HG03095 (cell line): ENCODE results near the gene DNASE2.
A peak's percentile ranks its signal among the peaks of the same experiment; 100 is the strongest.
"Not testable (repeated sequence)": the region's sequence is repeated elsewhere in the genome, so short reads cannot be mapped to it uniquely, and the experiment has no call there.

ENCODE experiments used
- ATAC-seq: cut with Tn5 transposase; IDR thresholded peaks from one replicate; pipeline ENCODE4 v1.9.1; 2021; ENCODE audit warnings: moderate library complexity; ENCODE audit not compliant: unreplicated experiment

The DNASE2 gene, protein sequence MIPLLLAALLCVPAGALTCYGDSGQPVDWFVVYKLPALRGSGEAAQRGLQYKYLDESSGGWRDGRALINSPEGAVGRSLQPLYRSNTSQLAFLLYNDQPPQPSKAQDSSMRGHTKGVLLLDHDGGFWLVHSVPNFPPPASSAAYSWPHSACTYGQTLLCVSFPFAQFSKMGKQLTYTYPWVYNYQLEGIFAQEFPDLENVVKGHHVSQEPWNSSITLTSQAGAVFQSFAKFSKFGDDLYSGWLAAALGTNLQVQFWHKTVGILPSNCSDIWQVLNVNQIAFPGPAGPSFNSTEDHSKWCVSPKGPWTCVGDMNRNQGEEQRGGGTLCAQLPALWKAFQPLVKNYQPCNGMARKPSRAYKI

GRCh38 chr19:12881172-12881808, at the start of gene DNASE2:
Gene DNASE2, minus strand, starts transcription at chr19:12881449. Its CDS starts 74 bp downstream, at chr19:12881375.
- peak; percentile 78 for ATAC-seq

GRCh38 chr19:12930002-12930645, 48.9 kb upstream of the DNASE2 start:
- ATAC-seq: no peak

GRCh38 chr19:12924621-12925310, 43.5 kb upstream of the DNASE2 start:
- no peak for ATAC-seq

- no peak for ATAC-seq
Measured at GRCh38 chr19:12922959-12923358, 41.7 kb upstream of the DNASE2 start.

- ATAC-seq: no peak
Measured at GRCh38 chr19:12921047-12921446, 39.8 kb upstream of the DNASE2 start.

GRCh38 chr19:12918253-12918652, 37.0 kb upstream of the DNASE2 start:
- no peak for ATAC-seq

DNA sequence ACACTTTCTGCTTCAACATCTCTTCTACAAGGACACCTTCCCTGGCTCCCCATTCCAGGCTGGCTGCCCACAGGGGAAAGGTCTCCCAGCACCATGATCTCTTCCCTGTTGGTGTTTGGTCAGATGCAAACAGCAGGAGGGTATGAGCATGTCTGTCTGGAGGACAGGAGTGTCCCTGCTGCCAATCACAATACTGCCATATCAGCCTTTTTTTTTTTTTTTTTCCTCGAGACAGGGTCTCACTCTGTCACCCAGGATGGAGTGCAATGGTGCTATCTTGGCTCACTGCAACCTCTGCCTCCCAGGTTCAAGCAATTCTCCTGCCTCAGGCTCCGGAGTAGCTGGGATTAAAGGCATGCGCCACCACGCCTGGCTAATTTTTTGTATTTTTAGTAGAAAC, 34.6 kb upstream of the DNASE2 start:
- not testable (repeated sequence) for ATAC-seq

DNA sequence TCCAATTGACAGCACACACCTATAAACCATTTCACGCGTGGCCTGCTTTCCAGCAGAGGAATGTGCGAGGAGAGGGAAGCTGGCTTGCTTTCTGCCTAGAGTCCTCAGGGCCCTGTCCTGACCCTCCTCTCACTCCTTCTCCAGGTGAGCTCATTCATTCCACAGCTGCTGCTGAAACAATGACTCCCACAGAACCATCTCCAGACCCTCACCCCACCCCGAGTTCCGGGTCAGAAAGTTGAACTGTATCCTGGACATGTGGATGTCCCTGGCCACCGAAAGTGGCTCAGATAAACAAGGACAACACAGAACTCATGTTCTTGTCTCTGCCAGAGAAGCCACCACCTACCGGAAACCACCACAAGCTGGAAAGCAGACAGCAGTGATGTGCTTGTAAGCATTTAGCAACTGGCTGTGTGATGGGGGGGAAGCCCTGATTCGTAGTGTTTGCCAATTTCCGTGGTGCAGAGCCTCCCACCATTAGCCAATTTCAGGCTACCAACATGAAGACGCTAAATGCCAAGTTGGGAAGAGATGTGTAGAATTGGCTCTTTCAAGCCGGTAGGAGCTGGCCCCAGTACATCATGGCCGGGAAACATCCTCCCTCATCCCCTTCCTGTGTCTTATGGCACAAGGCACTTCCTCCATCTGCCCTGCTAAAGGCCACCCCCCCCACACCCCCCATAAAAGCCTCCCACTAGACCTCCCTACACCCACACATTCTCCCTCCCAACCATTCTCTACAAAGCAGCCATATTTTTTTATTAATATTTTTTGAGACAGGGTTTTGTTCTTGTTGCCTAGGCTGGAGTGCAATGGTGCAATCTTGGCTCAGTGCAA, 32.8 kb upstream of the DNASE2 start:
- ATAC-seq: no peak

DNA sequence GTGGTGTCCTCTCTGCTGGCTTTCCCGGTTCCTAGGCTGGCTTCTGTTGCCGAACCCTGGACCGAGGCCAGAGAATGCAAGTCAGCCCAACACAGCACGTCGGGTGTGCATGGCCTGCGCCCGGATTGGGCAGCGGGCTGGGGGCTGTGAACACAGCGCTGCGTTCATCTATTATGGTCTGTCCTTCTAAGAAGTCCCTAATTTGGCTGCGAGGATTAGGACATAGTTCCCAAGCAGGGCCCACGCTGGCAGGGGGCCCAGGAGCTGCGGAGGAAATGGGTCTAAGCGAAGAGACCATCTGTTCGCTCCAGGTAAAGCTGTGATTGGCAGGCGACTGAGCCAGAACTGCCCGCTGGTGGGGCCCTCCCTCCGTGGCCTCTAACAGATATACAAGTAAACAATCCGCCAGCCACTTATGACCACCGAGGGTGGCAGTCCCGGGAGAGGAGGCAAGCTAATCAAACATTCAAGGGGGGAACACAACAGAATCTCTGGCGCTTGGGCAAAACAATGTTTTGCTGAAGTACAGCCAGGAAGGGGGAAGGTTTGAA, 31.8 kb upstream of the DNASE2 start:
- no peak for ATAC-seq

DNA sequence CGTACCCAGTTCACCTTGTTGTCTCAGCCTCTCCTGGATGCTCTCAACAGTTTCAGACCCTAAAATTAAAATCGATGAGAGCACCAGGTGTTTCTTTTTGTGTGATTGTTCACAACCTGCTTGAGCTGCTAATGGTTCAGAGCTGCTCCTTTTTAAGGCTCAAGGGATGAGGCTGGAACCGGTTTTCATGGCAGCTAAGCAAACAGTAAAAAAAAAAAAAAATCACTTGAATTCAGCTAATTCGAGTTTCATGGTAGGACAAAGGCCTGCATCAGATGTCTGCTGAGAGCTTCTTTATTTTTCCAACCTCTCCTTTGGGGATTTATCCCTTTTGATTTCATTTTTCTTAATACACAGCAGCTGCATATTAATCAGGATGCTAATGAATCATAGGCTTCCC, 31.3 kb upstream of the DNASE2 start:
- no peak for ATAC-seq

DNA sequence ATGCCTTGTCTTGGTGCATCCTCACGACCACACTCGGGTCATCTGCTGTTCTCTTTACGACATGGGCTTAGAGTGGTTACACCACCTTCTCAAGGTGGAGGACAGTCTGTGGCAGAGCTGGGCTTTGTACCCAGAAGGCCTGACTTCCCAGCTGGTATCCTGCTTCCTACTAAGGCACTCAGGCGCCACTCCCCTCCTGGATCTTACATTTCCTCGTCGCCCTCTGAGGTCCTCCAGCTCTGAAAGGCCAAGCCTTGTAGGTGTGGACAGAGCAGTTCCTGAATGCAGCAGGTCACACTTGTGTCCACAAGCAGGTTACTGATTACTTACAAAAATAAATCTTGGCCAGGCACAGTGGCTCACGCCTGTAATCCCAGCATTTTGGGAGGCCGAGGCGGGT, 25.9 kb upstream of the DNASE2 start:
- no peak for ATAC-seq

- ATAC-seq: peak; percentile 75
Measured at GRCh38 chr19:12899891-12900518, 18.8 kb upstream of the DNASE2 start.

- ATAC-seq: no peak
Measured at GRCh38 chr19:12896460-12896859, 15.2 kb upstream of the DNASE2 start.

- ATAC-seq: no peak
Measured at GRCh38 chr19:12893582-12893981, 12.3 kb upstream of the DNASE2 start.

GRCh38 chr19:12891553-12892021, 10.3 kb upstream of the DNASE2 start:
- no peak for ATAC-seq

GRCh38 chr19:12890787-12891552, 9.7 kb upstream of the DNASE2 start, which contains the start of gene GCDH:
Gene GCDH, plus strand, starts transcription at chr19:12891160. Its CDS starts 145 bp downstream, at chr19:12891305.
- peak; percentile 79 for ATAC-seq

DNA sequence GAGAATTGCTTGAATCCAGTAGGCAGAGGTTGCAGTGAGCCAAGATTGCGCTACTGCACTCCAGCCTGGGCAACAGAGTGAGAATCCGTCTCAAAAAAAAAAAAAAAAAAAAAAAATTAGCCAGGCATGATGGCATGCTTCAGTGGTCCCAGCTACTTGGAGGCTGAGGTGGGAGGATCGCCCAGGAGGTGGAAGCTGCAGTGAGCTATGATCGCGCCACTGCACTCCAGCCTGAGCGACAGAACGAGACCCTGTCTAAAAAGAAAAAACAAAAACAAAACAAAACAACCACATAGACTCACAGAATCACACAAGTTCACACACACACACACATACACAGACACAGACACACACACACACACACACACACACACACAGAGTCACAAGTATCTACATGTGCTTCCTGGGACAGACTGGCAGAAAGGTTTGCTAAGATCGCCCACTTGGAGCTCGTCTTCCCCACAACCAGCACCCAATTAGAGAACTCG, 9.1 kb upstream of the DNASE2 start:
- not testable (repeated sequence) for ATAC-seq

DNA sequence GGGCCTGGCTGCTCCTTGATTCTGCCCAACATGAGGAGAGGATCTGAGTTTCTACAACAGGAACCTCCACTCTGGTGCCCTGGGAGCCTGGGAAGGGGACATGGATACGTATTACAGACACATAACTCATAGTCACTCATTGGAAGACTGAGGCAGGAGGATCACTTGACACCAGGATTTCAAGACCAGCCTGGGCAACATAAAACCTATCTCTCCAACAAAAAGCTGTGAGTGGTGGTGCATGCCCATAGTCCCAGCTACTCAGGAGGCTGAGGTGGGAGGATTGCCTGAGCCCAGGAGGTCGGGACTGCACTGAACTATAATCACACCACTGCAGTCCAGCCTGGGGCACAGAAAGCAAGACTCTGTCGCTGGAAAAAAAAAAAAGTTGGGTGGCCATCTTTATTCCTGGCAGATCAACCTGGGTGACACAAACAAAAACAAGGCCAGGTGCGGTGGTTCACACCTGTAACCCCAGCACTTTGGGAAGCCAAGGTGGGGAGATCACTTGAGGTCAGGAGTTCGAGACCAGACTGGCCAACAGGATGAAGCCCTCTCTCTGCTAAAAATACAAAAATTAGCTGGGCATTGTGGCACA, 6.9 kb upstream of the DNASE2 start:
- ATAC-seq: no peak
